Activated CD4-positive, alpha-beta T cell treated with anti-CD3 and anti-CD28 coated beads, Interleukin-10, Interleukin-2, amounts not matched to agents 100 ng/mL and 50 ng/mL, durations not matched to agents 16 hours and 8 hours (primary cell): ENCODE data around the gene ANGPTL2.

Experiments
- DNase-seq: peaks from one replicate; pipeline ENCODE4 v3.0.0-alpha.2; 2020

ANGPTL2 gene

DNA sequence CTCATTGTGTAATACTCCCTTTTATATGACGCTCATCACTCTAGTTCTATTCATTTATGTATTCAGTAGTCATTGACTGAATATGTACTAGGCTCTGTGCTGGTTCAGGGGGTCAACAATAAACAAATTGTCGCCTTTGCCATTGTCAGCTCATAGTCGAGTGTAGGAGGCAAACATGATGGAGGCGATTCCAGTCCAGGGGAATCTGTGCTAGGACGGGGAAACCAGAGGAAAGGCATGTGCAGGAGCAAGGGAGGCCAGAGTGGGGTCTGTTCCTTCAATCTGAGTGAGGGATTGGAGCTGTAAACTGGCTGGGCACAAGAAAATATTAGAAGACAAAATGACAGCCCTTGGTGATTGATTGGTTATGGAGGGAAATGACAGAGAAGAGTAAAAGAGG is 83.9 kb downstream of the ANGPTL2 start:
- no peak for DNase-seq
